Measurements from ENCODE around the gene AFTPH. TPM values are rescaled to one million over a fixed set of nuclear protein-coding genes. Genes with fewer than 3 reads are reported as not detected.

AFTPH gene
- total and polyA plus RNA-seq, 9 of the 15 experiments (the other 6 are each of a cell fraction or from before 2014, with no cell fraction given), result 8.0 to 26.2 (median 13.8) TPM

DNA sequence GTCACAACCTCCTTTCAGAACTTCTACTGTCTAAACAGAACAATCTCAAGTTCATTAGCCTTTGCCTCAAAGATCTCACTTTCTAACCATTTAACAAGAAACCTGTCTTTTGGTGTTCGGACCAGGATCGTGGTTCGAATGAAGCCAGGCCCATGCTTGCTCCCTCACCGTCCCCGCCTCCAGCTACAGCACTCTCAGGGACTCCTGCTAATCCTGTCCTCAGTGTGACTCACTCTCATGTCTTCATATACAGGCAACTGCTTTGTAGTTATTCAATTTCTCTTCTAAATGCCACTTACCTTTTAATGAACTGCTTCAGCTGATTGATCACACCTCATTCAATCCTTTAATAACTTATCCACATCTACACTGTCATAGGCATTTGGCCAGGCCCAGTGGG, 113.8 kb downstream of the AFTPH start:
- peaks cover 98% of the 10 kb centered on the region for H3K79me2 ChIP-seq (ENCODE audit: control insufficient read depth, insufficient read depth, low read length)
- in situ Hi-C loops (cut with MboI), result no loop called here
- H3K9ac ChIP-seq (ENCODE audit: insufficient read depth in 1 of 2, low read depth in 2 of 2, low read length in 2 of 2), result peak overlapping the region; percentile 10 to 67; a peak in 2 of 4 replicates
- peak; percentile 52 for ATAC-seq
- H3K36me3 ChIP-seq (ENCODE audit: control insufficient read depth, insufficient read depth, low read length), result peaks cover 61% of the 10 kb centered on the region
- 50% methylated on average over 5 of the region's 5 CpGs for WGBS (ENCODE audit: insufficient coverage, low coverage, missing lambda C conversion rate)
- peaks cover 7% of the 10 kb centered on the region; the same call in 1 of the 2 replicates for H4K20me1 ChIP-seq (replicated peaks; ENCODE audit: control insufficient read depth, insufficient read depth, low read length)
- no peaks in the 10 kb centered on the region for H3K9me3 ChIP-seq (replicated peaks; ENCODE audit: control insufficient read depth, insufficient read depth, low read depth, low read length)
- ChIA-PET CTCF (ENCODE audit: low intra/inter-chr PET ratio) (no interaction called here), POLR2A (interaction anchor here (0.6 to 2.5 kb wide), 4 partner anchors 12 to 583 kb away, joined by 4 to 10 read pairs (median 5); partner anchors contain the start of gene SERTAD2)
- H3K4me1 ChIP-seq (replicated peaks in 1 of 2; ENCODE audit: control insufficient read depth in 2 of 2, insufficient read depth in 2 of 2, low read length in 2 of 2), result peaks cover 27 to 59% of the 10 kb centered on the region in 2 experiments
- H3K4me2 ChIP-seq (ENCODE audit: insufficient read depth, low read length), result peak overlapping the region; percentile 26; the same call in 1 of the 2 replicates
- H3K27ac ChIP-seq (ENCODE audit: extremely low read depth, low read depth, low read length), result peak overlapping the region; percentile 2; the same call in 2 of the 3 replicates
- no peak overlapping the region for H2AFZ ChIP-seq (ENCODE audit: low read depth, low read length)
- DNase-seq (ENCODE audit: extremely low read depth in 1 of 4, low spot score in 3 of 4), result peak in 2 of 4 experiments; percentile 47 to 62
- H3K4me3 ChIP-seq, result no peak overlapping the region
- BruUV-seq (replicated peaks), result no TSS peak
- H3K27me3 ChIP-seq (ENCODE audit: control insufficient read depth in 2 of 2, insufficient read depth in 2 of 2, low read length in 2 of 2), result no peaks in the 10 kb centered on the region
- intact Hi-C loops (cut with micrococcal nuclease), result no loop called here
- no peaks in the 10 kb centered on the region for H3K9me1 ChIP-seq (ENCODE audit: control insufficient read depth, insufficient read depth, low read length)
- FAIRE-seq, result peak; percentile 77
- TF ChIP-seq E2F3 (CRISPR knock-in tag; IDR thresholded peaks at IDR 0.05) (no peak), SETDB1 (IDR thresholded peaks at IDR 0.05; ENCODE audit: low read length) (no peak), PREB (CRISPR knock-in tag; IDR thresholded peaks at IDR 0.05) (no peak), BCL6 (CRISPR knock-in tag; IDR thresholded peaks at IDR 0.05) (no peak), ZBTB17 (CRISPR knock-in tag; IDR thresholded peaks at IDR 0.05) (no peak), RAD51 (IDR thresholded peaks at IDR 0.05; ENCODE audit: borderline replicate concordance, low read depth) (no peak), TOE1 (IDR thresholded peaks at IDR 0.05; ENCODE audit: borderline replicate concordance) (0 out of 2 replicates have a peak, but pooled peaks have one; percentile 12), TOE1 (CRISPR knock-in tag; IDR thresholded peaks at IDR 0.05; ENCODE audit: borderline replicate concordance, low read depth) (no peak), CCNT2 (IDR thresholded peaks at IDR 0.05; ENCODE audit: borderline replicate concordance, extremely low read depth, insufficient read length, low read depth, low read length) (no peak), COPS2 (conservative IDR thresholded peaks at IDR 0.05) (no peak)
- TF ChIP-seq, protein P1, sequence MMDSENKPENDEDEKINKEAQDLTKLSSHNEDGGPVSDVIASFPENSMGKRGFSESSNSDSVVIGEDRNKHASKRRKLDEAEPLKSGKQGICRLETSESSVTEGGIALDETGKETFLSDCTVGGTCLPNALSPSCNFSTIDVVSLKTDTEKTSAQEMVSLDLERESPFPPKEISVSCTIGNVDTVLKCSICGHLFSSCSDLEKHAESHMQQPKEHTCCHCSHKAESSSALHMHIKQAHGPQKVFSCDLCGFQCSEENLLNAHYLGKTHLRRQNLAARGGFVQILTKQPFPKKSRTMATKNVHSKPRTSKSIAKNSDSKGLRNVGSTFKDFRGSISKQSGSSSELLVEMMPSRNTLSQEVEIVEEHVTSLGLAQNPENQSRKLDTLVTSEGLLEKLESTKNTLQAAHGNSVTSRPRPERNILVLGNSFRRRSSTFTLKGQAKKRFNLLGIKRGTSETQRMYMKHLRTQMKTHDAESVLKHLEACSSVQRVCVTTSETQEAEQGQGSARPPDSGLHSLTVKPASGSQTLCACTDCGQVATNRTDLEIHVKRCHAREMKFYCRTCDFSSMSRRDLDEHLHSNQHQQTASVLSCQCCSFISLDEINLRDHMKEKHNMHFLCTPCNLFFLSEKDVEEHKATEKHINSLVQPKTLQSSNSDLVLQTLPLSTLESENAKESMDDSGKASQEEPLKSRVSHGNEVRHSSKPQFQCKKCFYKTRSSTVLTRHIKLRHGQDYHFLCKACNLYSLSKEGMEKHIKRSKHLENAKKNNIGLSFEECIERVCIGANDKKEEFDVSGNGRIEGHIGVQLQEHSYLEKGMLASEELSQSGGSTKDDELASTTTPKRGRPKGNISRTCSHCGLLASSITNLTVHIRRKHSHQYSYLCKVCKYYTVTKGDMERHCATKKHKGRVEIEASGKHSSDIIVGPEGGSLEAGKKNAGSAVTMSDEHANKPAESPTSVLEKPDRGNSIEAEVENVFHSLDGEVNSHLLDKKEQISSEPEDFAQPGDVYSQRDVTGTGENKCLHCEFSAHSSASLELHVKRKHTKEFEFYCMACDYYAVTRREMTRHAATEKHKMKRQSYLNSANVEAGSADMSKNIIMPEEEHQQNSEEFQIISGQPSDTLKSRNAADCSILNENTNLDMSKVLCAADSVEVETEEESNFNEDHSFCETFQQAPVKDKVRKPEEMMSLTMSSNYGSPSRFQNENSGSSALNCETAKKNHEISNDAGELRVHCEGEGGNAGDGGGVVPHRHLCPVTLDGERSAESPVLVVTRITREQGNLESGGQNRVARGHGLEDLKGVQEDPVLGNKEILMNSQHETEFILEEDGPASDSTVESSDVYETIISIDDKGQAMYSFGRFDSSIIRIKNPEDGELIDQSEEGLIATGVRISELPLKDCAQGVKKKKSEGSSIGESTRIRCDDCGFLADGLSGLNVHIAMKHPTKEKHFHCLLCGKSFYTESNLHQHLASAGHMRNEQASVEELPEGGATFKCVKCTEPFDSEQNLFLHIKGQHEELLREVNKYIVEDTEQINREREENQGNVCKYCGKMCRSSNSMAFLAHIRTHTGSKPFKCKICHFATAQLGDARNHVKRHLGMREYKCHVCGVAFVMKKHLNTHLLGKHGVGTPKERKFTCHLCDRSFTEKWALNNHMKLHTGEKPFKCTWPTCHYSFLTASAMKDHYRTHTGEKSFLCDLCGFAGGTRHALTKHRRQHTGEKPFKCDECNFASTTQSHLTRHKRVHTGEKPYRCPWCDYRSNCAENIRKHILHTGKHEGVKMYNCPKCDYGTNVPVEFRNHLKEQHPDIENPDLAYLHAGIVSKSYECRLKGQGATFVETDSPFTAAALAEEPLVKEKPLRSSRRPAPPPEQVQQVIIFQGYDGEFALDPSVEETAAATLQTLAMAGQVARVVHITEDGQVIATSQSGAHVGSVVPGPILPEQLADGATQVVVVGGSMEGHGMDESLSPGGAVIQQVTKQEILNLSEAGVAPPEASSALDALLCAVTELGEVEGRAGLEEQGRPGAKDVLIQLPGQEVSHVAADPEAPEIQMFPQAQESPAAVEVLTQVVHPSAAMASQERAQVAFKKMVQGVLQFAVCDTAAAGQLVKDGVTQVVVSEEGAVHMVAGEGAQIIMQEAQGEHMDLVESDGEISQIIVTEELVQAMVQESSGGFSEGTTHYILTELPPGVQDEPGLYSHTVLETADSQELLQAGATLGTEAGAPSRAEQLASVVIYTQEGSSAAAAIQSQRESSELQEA (IDR thresholded peaks at IDR 0.05; ENCODE audit: low read depth), result no peak

Data from K562 (cell line).